HG02852 (cell line): ENCODE results near the gene VTI1A.

Experiments
- ATAC-seq: cut with Tn5 transposase; IDR thresholded peaks from one replicate; pipeline ENCODE4 v1.9.1; 2021; ENCODE audit warnings: mild to moderate bottlenecking, moderate library complexity; ENCODE audit not compliant: unreplicated experiment

VTI1A gene

GRCh38 chr10:112671743-112672142 is 224.7 kb downstream of the VTI1A start:
- ATAC-seq: no peak

DNA sequence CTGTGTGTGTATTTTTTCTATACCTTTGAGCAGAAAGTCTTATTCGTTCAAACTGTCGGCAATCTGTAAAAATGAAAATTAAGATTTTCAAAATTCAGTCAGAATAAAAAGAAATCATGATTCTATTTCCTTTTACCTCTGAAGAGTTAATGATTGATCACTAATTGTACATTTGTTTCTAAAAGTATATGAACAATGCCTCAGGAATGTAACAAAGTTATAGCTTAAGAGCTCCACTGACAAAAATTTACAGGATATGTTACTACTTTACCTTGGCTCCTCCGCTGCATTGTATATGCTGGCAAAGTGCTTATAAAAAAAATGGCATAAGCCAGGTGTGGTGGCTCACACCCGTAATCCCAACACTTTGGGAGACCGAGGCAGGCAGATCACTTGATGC is 225.7 kb downstream of the VTI1A start:
- ATAC-seq: no peak

DNA sequence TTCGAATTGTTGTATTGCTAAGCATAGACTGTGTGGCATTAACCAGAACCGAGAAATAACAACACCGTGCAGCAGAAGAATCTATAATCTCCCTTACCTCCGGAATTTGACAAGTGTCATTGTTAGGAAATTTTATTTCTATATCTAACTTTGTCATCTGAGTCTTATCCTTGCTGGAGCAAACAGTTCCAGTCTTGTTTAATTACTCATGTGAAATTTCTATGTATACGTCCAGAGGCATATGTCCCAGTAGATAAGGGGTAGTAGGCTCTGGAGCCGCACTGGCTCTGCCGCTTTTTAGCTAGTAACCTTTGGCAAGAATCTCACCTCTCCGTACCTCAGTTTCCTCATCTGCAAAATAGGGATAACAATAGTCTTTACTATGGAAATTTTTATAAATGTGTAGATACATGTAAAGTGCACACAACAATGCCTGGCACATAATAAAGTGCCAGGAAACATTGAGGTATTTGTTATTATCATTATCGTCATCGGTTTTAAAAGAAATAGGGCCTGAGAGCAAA is 228.6 kb downstream of the VTI1A start:
- no peak for ATAC-seq

DNA sequence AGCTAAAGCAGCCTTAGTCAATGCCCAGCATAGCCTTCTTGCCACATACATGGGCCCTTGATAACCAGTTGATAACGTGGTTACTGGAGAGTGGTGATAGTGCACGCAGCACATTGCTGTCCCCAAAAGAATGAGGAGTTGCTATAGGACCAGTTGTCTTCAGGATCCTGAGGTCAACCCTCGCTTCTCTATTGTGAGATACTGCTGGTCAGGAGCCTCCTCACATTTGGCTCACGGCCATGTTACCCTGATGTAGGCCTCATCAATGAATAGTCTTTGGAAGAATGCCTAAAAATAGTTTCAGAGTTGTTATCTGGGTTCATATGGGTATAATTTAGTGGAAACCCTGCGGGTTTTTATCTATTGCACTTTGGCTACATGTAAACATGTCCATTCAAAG is 230.7 kb downstream of the VTI1A start:
- ATAC-seq: no peak

DNA sequence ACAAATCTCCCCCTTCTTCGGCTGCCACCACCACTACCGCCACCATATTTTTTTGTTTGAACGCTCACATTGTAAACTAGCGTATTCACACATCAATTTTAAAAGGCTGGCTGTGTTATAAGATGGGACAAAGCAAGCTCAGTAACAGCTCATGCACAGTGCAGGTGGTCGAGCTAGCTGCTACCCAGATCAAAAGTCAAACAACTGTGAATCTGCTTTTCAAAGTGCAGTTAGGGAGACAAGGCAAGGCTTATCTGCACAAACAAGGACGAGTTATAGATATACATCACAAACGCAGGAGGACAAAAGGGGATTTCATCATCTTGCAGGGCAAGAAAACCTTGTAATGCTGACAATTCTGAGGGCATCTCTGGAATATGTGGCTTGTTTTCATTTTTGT is 231.6 kb downstream of the VTI1A start:
- ATAC-seq: no peak

DNA sequence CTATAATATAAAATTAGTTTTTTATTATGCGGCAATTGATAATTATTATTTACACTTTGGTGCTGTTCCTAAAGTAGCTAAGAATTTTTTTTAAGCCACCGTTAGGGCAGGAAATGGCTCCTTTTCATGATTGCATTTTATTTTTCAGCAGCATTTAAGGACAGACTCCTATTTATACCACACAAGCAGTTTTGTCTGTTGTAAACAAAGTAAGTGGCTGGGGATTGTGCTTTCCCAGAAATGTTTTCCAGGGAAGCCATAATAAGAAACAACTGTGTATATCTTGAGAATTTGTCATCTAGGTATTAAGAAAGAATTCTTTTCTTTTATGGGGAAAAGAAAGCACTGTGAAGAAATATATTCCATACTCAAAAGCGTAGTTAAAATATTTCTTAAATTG is 232.0 kb downstream of the VTI1A start:
- no peak for ATAC-seq

DNA sequence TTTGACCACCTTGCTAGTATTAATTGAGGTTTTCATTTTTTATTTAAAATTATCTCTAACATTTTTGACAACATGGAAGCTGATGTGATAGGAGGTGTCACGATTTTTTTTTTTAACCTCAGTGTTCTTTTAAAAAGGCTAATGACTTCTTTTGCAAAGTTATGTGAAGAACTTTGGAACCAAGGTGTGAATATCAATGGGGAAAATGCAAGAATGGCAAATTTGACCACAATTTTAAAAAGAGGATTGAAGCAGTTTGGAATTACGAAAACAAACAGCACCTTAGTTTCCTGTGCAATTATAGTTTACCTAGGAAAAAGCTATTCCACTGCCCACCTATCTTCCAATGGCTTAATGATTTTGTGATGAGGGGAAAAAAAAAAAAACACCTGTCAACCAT is 232.4 kb downstream of the VTI1A start:
- no peak for ATAC-seq

DNA sequence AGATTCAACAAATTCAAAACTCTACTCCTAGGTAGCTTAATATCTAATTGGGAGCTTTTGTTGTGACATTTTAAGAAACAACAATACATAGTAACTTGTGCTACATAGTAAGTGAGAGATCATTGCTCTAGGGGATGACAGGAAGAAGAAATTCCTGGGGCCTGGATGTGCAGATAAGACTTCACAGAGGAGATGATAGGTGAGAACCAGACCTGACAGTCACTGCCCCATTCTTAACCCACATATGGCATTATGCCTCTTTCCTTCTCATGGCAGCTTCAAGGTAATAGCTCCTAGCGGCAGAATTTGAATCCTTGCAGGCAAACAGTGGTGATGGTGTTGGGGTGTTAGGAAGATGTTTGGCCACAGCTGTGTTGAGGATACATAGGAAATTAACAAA is 233.6 kb downstream of the VTI1A start:
- no peak for ATAC-seq

DNA sequence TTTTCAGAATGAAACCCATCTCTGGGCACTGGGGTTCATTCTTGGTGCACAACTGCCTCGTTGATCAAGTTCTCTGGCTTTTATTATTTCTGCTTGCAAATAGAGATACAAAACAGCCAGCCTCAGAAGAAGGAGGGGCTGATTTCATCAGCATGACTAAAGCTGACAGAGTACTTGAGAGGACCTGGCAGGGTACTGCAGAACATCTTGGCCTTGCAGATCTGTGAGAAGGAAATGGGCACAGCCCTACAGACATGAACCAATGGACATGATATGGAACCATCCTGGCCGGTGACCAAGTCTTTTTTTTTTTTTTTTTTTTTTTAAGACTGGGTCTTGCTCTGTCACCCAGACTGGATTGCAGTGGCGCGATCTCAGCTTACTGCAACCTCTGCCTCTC is 240.6 kb downstream of the VTI1A start:
- no peak for ATAC-seq

DNA sequence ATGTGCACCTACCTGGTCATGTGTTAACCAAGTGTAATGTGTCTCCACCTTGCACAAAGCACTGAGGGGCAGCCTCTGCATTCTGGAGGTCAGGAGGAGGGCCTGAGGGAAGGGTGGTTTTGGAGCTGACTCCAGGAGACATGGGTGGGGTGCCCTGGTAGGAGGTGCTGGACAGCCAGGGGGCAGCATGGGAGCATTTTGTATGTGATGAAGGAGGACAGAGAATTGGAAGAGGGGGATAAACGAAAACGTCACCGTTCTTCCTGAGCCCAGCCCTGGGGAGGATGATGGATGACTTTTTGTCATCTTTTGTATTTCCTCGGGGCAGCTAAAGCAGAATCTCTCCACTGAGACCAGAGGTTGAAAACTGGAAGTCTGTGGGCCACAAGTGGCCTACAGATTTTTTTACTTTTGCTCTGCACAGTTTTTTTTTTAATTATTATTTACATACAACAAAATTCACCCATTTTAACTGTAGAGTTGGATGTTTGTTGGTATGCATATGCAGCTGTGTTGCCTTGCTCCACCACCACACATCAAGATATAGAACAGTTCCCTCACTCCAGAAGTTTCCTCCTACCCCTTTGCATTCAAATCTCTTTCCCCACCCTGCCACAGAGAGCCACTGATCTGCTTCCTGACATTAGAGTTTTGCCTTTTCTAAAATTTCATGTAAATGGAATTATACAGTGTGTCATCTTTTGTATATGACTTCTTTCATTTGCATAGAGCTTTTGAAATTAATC is 242.5 kb downstream of the VTI1A start:
- no peak for ATAC-seq

DNA sequence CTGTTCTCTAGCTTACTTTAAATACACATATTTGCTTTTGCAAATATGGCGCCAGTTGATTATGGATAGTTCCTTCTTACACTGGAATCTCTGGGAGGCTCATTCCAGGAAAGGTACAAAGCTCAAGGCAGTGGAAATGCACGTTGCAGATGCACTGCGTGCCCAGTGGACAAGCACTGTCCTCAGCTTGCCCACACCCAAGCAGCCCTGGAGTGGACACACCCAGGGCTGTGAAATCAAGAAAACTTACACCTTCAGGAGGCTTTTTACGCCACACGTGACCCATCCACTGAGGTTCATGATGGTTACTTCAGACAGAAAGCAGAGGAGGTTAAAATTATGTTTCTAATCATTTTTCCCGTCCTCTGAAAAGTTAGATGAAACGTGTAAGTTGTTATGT is 248.5 kb downstream of the VTI1A start:
- ATAC-seq: no peak

GRCh38 chr10:112696592-112696991 is 249.6 kb downstream of the VTI1A start:
- ATAC-seq: no peak

DNA sequence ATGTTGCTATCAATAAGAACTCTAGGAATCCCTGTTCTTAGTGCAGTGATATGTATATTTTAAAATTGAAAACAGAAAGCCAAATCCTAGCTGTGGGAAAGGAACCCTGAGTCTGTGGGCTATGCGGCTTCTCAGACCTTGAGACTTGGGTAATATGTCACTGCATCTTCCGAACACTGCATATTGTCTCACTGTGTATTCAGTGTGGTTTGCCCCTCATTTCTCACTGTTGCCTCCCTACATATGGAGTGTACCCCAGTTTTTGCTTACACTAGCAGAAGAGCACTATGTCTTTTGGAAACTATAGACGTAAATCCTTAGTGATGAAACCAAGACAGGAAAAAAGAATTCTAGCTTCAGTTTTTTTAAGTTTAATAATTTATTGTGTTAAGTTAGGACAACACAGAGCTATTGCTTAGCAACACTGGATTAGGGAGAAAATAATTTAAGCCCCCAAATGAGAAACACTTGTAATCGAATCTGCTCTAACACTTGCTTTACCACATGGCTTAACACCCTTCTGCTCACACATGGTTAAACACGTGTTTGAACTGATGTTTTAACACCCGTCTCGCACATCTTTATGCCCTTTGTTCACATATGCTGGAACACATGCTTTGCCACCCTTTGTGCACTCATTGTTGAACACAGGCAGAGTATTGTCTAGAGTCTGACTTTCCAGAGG is 251.3 kb downstream of the VTI1A start:
- no peak for ATAC-seq

- no peak for ATAC-seq
These were observed 251.8 kb downstream of the VTI1A start for GRCh38 chr10:112698818-112699164.

GRCh38 chr10:112700215-112700671 is 253.2 kb downstream of the VTI1A start:
- no peak for ATAC-seq

DNA sequence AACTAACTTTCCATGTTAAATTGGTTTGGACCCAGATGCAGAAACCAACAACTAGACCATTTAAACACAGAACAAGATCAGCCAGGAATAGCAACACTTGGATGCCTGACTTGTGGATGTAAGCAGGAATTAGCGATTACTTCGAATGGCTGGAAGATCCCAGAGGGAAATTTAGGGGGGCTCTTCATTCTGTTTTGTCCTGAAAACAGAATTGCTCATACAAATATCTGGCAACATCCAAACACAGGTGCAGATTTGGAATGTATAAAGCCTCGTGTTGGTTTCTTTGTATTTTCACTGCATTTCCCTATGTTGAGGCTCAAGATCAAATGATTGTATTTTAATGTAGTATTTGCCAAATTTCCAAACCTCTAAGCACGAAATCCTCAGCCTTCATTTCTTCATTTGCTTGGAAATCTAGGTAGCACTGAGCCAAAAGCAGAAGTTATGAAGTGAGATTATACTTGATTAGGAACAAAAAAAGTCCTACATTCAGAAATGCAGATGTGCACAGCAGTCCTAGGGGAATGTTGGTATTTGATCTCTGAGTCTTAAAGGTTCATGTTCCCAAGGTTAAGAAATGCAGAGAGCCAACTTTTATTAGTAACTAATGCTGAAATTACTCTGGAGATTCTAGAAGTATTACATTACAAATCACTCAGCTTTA is 254.3 kb downstream of the VTI1A start:
- ATAC-seq: no peak

DNA sequence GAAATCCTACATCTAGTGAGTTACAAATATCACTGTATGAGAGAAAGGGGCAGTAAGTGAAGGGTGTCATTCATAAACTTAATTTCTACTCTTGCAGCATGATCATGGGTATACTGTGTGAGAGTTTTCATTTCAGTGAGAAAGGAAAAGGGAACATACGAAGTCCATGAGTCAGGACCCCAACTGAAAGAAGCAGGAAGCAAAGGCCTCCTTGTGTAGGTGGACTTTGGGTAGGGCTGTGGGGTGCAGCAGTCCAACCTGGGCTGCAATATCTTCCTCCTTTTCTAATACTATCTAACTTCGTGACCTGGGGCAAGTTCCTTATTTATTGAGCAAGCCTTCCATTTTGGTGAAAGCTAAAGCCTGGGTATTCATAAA is 254.9 kb downstream of the VTI1A start:
- no peak for ATAC-seq

- no peak for ATAC-seq
These were observed 259.6 kb downstream of the VTI1A start for GRCh38 chr10:112706577-112706976.

GRCh38 chr10:112708461-112708860 is 261.4 kb downstream of the VTI1A start:
- no peak for ATAC-seq

DNA sequence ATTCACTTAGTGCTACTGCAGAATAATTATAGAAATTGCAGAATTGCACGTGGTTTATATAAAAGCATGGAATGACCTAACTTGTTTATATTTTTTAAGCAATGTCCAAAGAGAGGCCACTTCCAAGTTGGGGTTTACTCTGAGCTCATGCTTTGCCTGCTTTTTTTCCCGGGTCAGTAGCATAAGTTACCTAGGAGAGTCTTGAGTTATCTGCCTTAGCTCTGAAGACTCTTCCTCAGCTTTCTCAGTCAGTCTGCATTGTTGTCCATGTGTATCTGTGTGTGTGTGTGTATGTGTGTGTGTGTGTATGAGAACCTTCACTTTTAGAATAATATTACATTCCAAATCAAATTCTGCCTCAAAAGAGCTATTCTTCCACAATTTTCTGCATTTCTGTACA is 263.5 kb downstream of the VTI1A start:
- no peak for ATAC-seq

DNA sequence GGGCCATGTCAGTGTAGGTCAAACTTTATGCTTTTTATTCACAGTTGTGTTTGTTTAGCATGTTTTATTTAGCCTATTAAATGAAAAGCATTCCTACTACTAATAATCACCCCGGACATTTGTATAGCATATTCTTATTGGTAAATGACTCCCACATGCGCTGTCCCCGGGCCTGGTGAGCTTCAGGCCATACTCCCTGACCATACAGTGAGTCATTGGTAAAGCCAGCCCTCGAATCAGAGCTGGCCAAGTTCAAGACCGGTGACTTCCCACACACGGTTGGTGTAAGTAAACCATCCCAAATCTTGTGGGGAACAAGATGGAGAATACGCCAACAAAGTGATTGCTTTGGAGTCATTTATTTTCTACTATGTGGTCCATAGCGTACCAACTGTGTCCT is 264.4 kb downstream of the VTI1A start:
- ATAC-seq: no peak

DNA sequence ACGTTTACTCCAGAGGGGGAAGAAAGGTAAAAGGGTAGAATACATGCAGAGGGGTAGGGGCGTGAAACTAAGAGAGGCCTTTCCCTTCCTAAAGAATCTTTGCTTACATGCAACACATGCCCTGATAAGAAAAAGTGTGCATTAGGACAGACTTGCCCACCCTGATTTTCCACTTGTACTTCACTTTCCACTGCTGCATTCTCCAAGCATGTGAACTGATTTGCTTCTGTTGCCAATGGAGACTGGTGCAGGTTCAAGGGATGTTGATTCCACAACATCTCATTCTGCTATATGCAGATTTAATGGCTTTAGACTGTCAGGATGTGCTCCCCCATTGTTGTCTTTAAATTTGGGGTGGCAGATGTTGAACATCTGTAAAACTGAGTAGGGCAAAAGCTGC is 265.5 kb downstream of the VTI1A start:
- no peak for ATAC-seq
